MG63 (cell line): Measurements from ENCODE around the gene ANTXR2. TPM values are rescaled to one million over a fixed set of nuclear protein-coding genes. Genes with fewer than 3 reads are reported as not detected.
"Not testable (repeated sequence)": the region's sequence is repeated elsewhere in the genome, so short reads cannot be mapped to it uniquely, and the experiment has no call there.

Experiments
- DNase-seq: peaks from one replicate; pipeline ENCODE4 v3.0.0-alpha.2; 2020
- H3K27me3 ChIP-seq: fragments of 250-450 bp; sonication (Bioruptor Pico); 2 replicates; pipeline ENCODE4 v1.5.1; 2020; ENCODE audit warnings: mild to moderate bottlenecking, moderate library complexity
- H3K36me3 ChIP-seq: fragments of 250-450 bp; sonication (Bioruptor Pico); 2 replicates; pipeline ENCODE4 v1.5.1; 2020; ENCODE audit warnings: mild to moderate bottlenecking, moderate library complexity
- H3K4me3 ChIP-seq: fragments of 250-450 bp; sonication (Bioruptor Pico); 2 replicates; pipeline ENCODE4 v1.5.1; 2020; ENCODE audit warnings: mild to moderate bottlenecking, moderate library complexity
- H3K9me3 ChIP-seq: fragments of 250-450 bp; sonication (Bioruptor Pico); 2 replicates; pipeline ENCODE4 v1.5.1; 2020; ENCODE audit warnings: mild to moderate bottlenecking, moderate library complexity
- total RNA-seq: library from RNA; depleted of rRNA; stranded (reverse); fragments of >200 nt; shearing (Covaris generic); gene quantifications from 2 replicates; pipeline ENCODE4 v1.2.3, GENCODE V29; 2014; ENCODE audit warnings: low replicate concordance; rRNA removed

Gene ANTXR2
- total RNA-seq: 4.7 and 5.6 TPM in 2 replicates

- H3K4me3 ChIP-seq: peak within 1 kb of the TSS; percentile 81
Observed at GRCh38 chr4:80072744-80073472, at the start of gene ANTXR2. Gene ANTXR2 (minus strand): TSS chr4:80073229. CDS start chr4:80072560, 669 bp downstream.

GRCh38 chr4:80121815-80122214 lies 48.8 kb upstream of the ANTXR2 start:
- not testable (repeated sequence) for H3K27me3 ChIP-seq, H3K9me3 ChIP-seq, DNase-seq, H3K36me3 ChIP-seq, H3K4me3 ChIP-seq

More at GRCh38 chr4:80072744-80073472, at the start of gene ANTXR2:
- DNase-seq: peak; percentile 92
- H3K9me3 ChIP-seq: no peaks in the 10 kb centered on the region
- H3K36me3 ChIP-seq: peaks cover 3% of the 10 kb centered on the region; the same call in 1 of the 2 replicates
- H3K27me3 ChIP-seq: no peaks in the 10 kb centered on the region

- not testable (repeated sequence) for H3K27me3 ChIP-seq, H3K4me3 ChIP-seq, DNase-seq, H3K9me3 ChIP-seq, H3K36me3 ChIP-seq
Observed at GRCh38 chr4:80119620-80120019, 46.6 kb upstream of the ANTXR2 start.

GRCh38 chr4:80116516-80116915 lies 43.5 kb upstream of the ANTXR2 start:
- Histone ChIP-seq H3K27me3 (no peaks in the 10 kb centered on the region), H3K36me3 (no peaks in the 10 kb centered on the region), H3K9me3 (no peaks in the 10 kb centered on the region), H3K4me3 (no peak overlapping the region)
- no peak for DNase-seq

GRCh38 chr4:80115368-80116181 lies 42.5 kb upstream of the ANTXR2 start:
- DNase-seq: no peak
- Histone ChIP-seq H3K27me3 (no peaks in the 10 kb centered on the region), H3K4me3 (no peak overlapping the region), H3K36me3 (no peaks in the 10 kb centered on the region), H3K9me3 (no peaks in the 10 kb centered on the region)

- Histone ChIP-seq H3K36me3 (no peaks in the 10 kb centered on the region), H3K9me3 (no peaks in the 10 kb centered on the region), H3K27me3 (no peaks in the 10 kb centered on the region), H3K4me3 (no peak overlapping the region)
- DNase-seq: no peak
Observed at GRCh38 chr4:80114732-80115265, 41.8 kb upstream of the ANTXR2 start.

GRCh38 chr4:80113615-80114014 lies 40.6 kb upstream of the ANTXR2 start:
- Histone ChIP-seq H3K36me3 (no peaks in the 10 kb centered on the region), H3K27me3 (no peaks in the 10 kb centered on the region), H3K9me3 (no peaks in the 10 kb centered on the region), H3K4me3 (no peak overlapping the region)
- DNase-seq: no peak

GRCh38 chr4:80112236-80112635 lies 39.2 kb upstream of the ANTXR2 start:
- Histone ChIP-seq H3K9me3 (no peaks in the 10 kb centered on the region), H3K27me3 (no peaks in the 10 kb centered on the region), H3K36me3 (no peaks in the 10 kb centered on the region), H3K4me3 (no peak overlapping the region)
- peak; percentile 31 for DNase-seq

- no peaks in the 10 kb centered on the region for H3K27me3 ChIP-seq
Observed at GRCh38 chr4:80111276-80111675, 38.2 kb upstream of the ANTXR2 start.

GRCh38 chr4:80107374-80107773 lies 34.3 kb upstream of the ANTXR2 start:
- Histone ChIP-seq H3K27me3 (no peaks in the 10 kb centered on the region), H3K9me3 (no peaks in the 10 kb centered on the region), H3K36me3 (no peaks in the 10 kb centered on the region), H3K4me3 (no peak overlapping the region)
- DNase-seq: no peak

More at GRCh38 chr4:80111276-80111675, 38.2 kb upstream of the ANTXR2 start:
- Histone ChIP-seq H3K4me3 (no peak overlapping the region), H3K36me3 (no peaks in the 10 kb centered on the region), H3K9me3 (no peaks in the 10 kb centered on the region)
- DNase-seq: no peak

GRCh38 chr4:80104927-80105326 lies 31.9 kb upstream of the ANTXR2 start:
- Histone ChIP-seq H3K4me3 (no peak overlapping the region), H3K36me3 (no peaks in the 10 kb centered on the region), H3K9me3 (no peaks in the 10 kb centered on the region), H3K27me3 (no peaks in the 10 kb centered on the region)
- no peak for DNase-seq

GRCh38 chr4:80103629-80104028 lies 30.6 kb upstream of the ANTXR2 start:
- no peak for DNase-seq
- no peaks in the 10 kb centered on the region for H3K27me3 ChIP-seq
- H3K36me3 ChIP-seq: no peaks in the 10 kb centered on the region
- no peaks in the 10 kb centered on the region for H3K9me3 ChIP-seq
- no peak overlapping the region for H3K4me3 ChIP-seq

GRCh38 chr4:80101792-80102116 lies 28.7 kb upstream of the ANTXR2 start:
- Histone ChIP-seq H3K9me3 (no peaks in the 10 kb centered on the region), H3K27me3 (no peaks in the 10 kb centered on the region), H3K4me3 (no peak overlapping the region), H3K36me3 (no peaks in the 10 kb centered on the region)
- DNase-seq: no peak

- Histone ChIP-seq H3K9me3 (no peaks in the 10 kb centered on the region), H3K27me3 (no peaks in the 10 kb centered on the region), H3K4me3 (no peak overlapping the region), H3K36me3 (no peaks in the 10 kb centered on the region)
- DNase-seq: no peak
Observed at GRCh38 chr4:80101071-80101791, 28.2 kb upstream of the ANTXR2 start.

- Histone ChIP-seq H3K36me3 (no peaks in the 10 kb centered on the region), H3K4me3 (no peak overlapping the region), H3K9me3 (no peaks in the 10 kb centered on the region), H3K27me3 (no peaks in the 10 kb centered on the region)
- DNase-seq: no peak
Observed at GRCh38 chr4:80099671-80100070, 26.6 kb upstream of the ANTXR2 start.

- Histone ChIP-seq H3K27me3 (no peaks in the 10 kb centered on the region), H3K9me3 (no peaks in the 10 kb centered on the region), H3K4me3 (no peak overlapping the region), H3K36me3 (no peaks in the 10 kb centered on the region)
- DNase-seq: no peak
Observed at GRCh38 chr4:80098635-80099034, 25.6 kb upstream of the ANTXR2 start.
